ENCODE data around the gene PTOV1.

PTOV1 gene

GRCh38 chr19:49802836-49803528 lies 48.0 kb upstream of the PTOV1 start:
- TF ChIP-seq CTCF (IDR thresholded peaks at IDR 0.05; ENCODE audit: low read depth, low read length) (no peak), EZH2phosphoT487 (IDR thresholded peaks at IDR 0.05; ENCODE audit: low read depth) (no peak)
- no peaks in the 10 kb centered on the region for H3K9me3 ChIP-seq (ENCODE audit: insufficient read depth, low read length)
- no peak overlapping the region for H2AFZ ChIP-seq (ENCODE audit: low read depth, low read length)
- no peaks in the 10 kb centered on the region for H3K27me3 ChIP-seq (ENCODE audit: low read depth, low read length)
- H3K4me3 ChIP-seq (ENCODE audit: low read length): no peak overlapping the region
- no peak overlapping the region for H3K4me2 ChIP-seq (ENCODE audit: low read length)
- H4K20me1 ChIP-seq (ENCODE audit: insufficient read depth, low read length): no peaks in the 10 kb centered on the region
- H3K4me1 ChIP-seq (ENCODE audit: low read length): peaks cover 19% of the 10 kb centered on the region
- H3K27ac ChIP-seq (ENCODE audit: low read length): no peak overlapping the region
- H3K79me2 ChIP-seq (ENCODE audit: low read length): no peaks in the 10 kb centered on the region
- H3K9ac ChIP-seq (ENCODE audit: low read length): no peak overlapping the region
- peaks cover 35% of the 10 kb centered on the region for H3K36me3 ChIP-seq (replicated peaks; ENCODE audit: low read depth, low read length)

GRCh38 chr19:49803529-49803856 lies 47.5 kb upstream of the PTOV1 start:
- no peaks in the 10 kb centered on the region for H3K79me2 ChIP-seq (ENCODE audit: low read length)
- no peaks in the 10 kb centered on the region for H3K9me3 ChIP-seq (ENCODE audit: insufficient read depth, low read length)
- H3K27me3 ChIP-seq (ENCODE audit: low read depth, low read length): no peaks in the 10 kb centered on the region
- H2AFZ ChIP-seq (ENCODE audit: low read depth, low read length): no peak overlapping the region
- no peak overlapping the region for H3K27ac ChIP-seq (ENCODE audit: low read length)
- peaks cover 19% of the 10 kb centered on the region for H3K4me1 ChIP-seq (ENCODE audit: low read length)
- no peaks in the 10 kb centered on the region for H4K20me1 ChIP-seq (ENCODE audit: insufficient read depth, low read length)
- no peak overlapping the region for H3K9ac ChIP-seq (ENCODE audit: low read length)
- H3K4me3 ChIP-seq (ENCODE audit: low read length): no peak overlapping the region
- H3K36me3 ChIP-seq (replicated peaks; ENCODE audit: low read depth, low read length): peaks cover 36% of the 10 kb centered on the region
- TF ChIP-seq CTCF (IDR thresholded peaks at IDR 0.05; ENCODE audit: low read depth, low read length) (no peak), EZH2phosphoT487 (IDR thresholded peaks at IDR 0.05; ENCODE audit: low read depth) (no peak)
- H3K4me2 ChIP-seq (ENCODE audit: low read length): no peak overlapping the region

- H3K27ac ChIP-seq (ENCODE audit: low read length): no peak overlapping the region
- no peak overlapping the region for H2AFZ ChIP-seq (ENCODE audit: low read depth, low read length)
- peaks cover 19% of the 10 kb centered on the region for H3K4me1 ChIP-seq (ENCODE audit: low read length)
- no peaks in the 10 kb centered on the region for H4K20me1 ChIP-seq (ENCODE audit: insufficient read depth, low read length)
- no peaks in the 10 kb centered on the region for H3K27me3 ChIP-seq (ENCODE audit: low read depth, low read length)
- H3K4me3 ChIP-seq (ENCODE audit: low read length): no peak overlapping the region
- H3K4me2 ChIP-seq (ENCODE audit: low read length): no peak overlapping the region
- peaks cover 27% of the 10 kb centered on the region for H3K36me3 ChIP-seq (replicated peaks; ENCODE audit: low read depth, low read length)
- H3K9ac ChIP-seq (ENCODE audit: low read length): no peak overlapping the region
- TF ChIP-seq CTCF (IDR thresholded peaks at IDR 0.05; ENCODE audit: low read depth, low read length) (no peak), EZH2phosphoT487 (IDR thresholded peaks at IDR 0.05; ENCODE audit: low read depth) (no peak)
- no peaks in the 10 kb centered on the region for H3K9me3 ChIP-seq (ENCODE audit: insufficient read depth, low read length)
- no peaks in the 10 kb centered on the region for H3K79me2 ChIP-seq (ENCODE audit: low read length)
Measured at GRCh38 chr19:49805822-49806619, 44.9 kb upstream of the PTOV1 start.

GRCh38 chr19:49806620-49806959 lies 44.4 kb upstream of the PTOV1 start:
- no peaks in the 10 kb centered on the region for H3K79me2 ChIP-seq (ENCODE audit: low read length)
- no peaks in the 10 kb centered on the region for H4K20me1 ChIP-seq (ENCODE audit: insufficient read depth, low read length)
- no peak overlapping the region for H3K27ac ChIP-seq (ENCODE audit: low read length)
- no peak overlapping the region for H3K4me2 ChIP-seq (ENCODE audit: low read length)
- H3K4me1 ChIP-seq (ENCODE audit: low read length): peaks cover 19% of the 10 kb centered on the region
- no peak overlapping the region for H2AFZ ChIP-seq (ENCODE audit: low read depth, low read length)
- no peak overlapping the region for H3K9ac ChIP-seq (ENCODE audit: low read length)
- no peaks in the 10 kb centered on the region for H3K9me3 ChIP-seq (ENCODE audit: insufficient read depth, low read length)
- no peak for TF ChIP-seq EZH2phosphoT487 (IDR thresholded peaks at IDR 0.05; ENCODE audit: low read depth)
- TF ChIP-seq CTCF (IDR thresholded peaks at IDR 0.05; ENCODE audit: low read depth, low read length): no peak
- no peak overlapping the region for H3K4me3 ChIP-seq (ENCODE audit: low read length)
- no peaks in the 10 kb centered on the region for H3K27me3 ChIP-seq (ENCODE audit: low read depth, low read length)
- peaks cover 27% of the 10 kb centered on the region for H3K36me3 ChIP-seq (replicated peaks; ENCODE audit: low read depth, low read length)

Data from OCI-LY3 (cell line).